ENCODE data around the gene ATM. TPM values are rescaled to one million over a fixed set of nuclear protein-coding genes. Genes with fewer than 3 reads are reported as not detected.

The ATM gene
- total and polyA plus RNA-seq, 2 experiments from 2014 or later = 27.6 to 59.3 TPM

GRCh38 chr11:108393046-108393445 is 170.2 kb downstream of the ATM start:
- H3K4me3 Mint-ChIP-seq = no peak overlapping the region
- H3K27me3 Mint-ChIP-seq (ENCODE audit: insufficient read depth, low read depth, poor library complexity) = no peaks in the 10 kb centered on the region
- H4K20me1 ChIP-seq (replicated peaks; ENCODE audit: insufficient read depth) = no peaks in the 10 kb centered on the region
- H3K9me2 ChIP-seq (ENCODE audit: insufficient read depth) = no peaks in the 10 kb centered on the region
- no peaks in the 10 kb centered on the region for H3K36me3 Mint-ChIP-seq (ENCODE audit: low read depth)
- H3K4me3 ChIP-seq = no peak overlapping the region
- H3K4me2 ChIP-seq = no peak overlapping the region
- ATAC-seq (no peak), DNase-seq (ENCODE audit: low spot score) (no peak)
- H3K27ac ChIP-seq (ENCODE audit: low read depth) = no peak overlapping the region
- H2AFZ ChIP-seq = no peak overlapping the region
- H3K4me1 Mint-ChIP-seq = no peaks in the 10 kb centered on the region
- H3K27me3 ChIP-seq (ENCODE audit: insufficient read depth) = no peaks in the 10 kb centered on the region
- no peaks in the 10 kb centered on the region for H3F3A ChIP-seq (replicated peaks; ENCODE audit: low read depth)
- TF ChIP-seq POLR2AphosphoS5 (IDR thresholded peaks at IDR 0.05; ENCODE audit: low read depth) (no peak), ZNF462 (CRISPR knock-in tag; IDR thresholded peaks at IDR 0.05) (no peak), REST (IDR thresholded peaks at IDR 0.05; ENCODE audit: unreplicated experiment) (no peak), STAT1 (IDR thresholded peaks at IDR 0.05; ENCODE audit: unreplicated experiment) (no peak), EZH2 (IDR thresholded peaks at IDR 0.05; ENCODE audit: low read depth, unreplicated experiment) (no peak), EZH2phosphoT487 (IDR thresholded peaks at IDR 0.05; ENCODE audit: unreplicated experiment) (no peak), CTCF (conservative IDR thresholded peaks at IDR 0.05; ENCODE audit: low read depth in 2 of 2) (no peak)
- no peak overlapping the region for H3K27ac Mint-ChIP-seq
- H3K9me3 Mint-ChIP-seq = no peaks in the 10 kb centered on the region
- no peaks in the 10 kb centered on the region for H3K79me2 ChIP-seq (replicated peaks; ENCODE audit: insufficient read depth)
- H3K4me1 ChIP-seq (ENCODE audit: insufficient read depth) = no peaks in the 10 kb centered on the region
- H3K36me3 ChIP-seq (ENCODE audit: insufficient read depth) = no peaks in the 10 kb centered on the region
